HEK293 (cell line): ENCODE data around the gene NLRC4.

ENCODE experiments used
- EGR2 ChIP-seq: fragments of 450-650 bp; formaldehyde crosslinking; IDR thresholded peaks from 2 replicates; pipeline ENCODE4 v1.5.1; 2016; ENCODE audit warnings: low read depth, missing biosample characterization, missing genetic modification characterization
- GLI4 ChIP-seq: fragments of 450-650 bp; formaldehyde crosslinking; IDR thresholded peaks from 2 replicates; pipeline ENCODE4 v1.5.1; 2016; ENCODE audit warnings: missing biosample characterization, missing genetic modification characterization
- GLIS1 ChIP-seq: fragments of 450-650 bp; formaldehyde crosslinking; IDR thresholded peaks from 2 replicates; pipeline ENCODE4 v1.5.1; 2016; ENCODE audit warnings: missing biosample characterization, missing genetic modification characterization
- KLF8 ChIP-seq: fragments of 450-650 bp; formaldehyde crosslinking; IDR thresholded peaks from 2 replicates; pipeline ENCODE4 v1.5.1; 2016; ENCODE audit warnings: missing biosample characterization, missing genetic modification characterization
- MEIS1 ChIP-seq: sonication (generic); formaldehyde crosslinking; IDR thresholded peaks from 2 replicates; pipeline ENCODE4 v1.8.1; 2022; ENCODE audit warnings: missing genetic modification reagents, mild to moderate bottlenecking, borderline replicate concordance
- SP2 ChIP-seq: fragments of 450-650 bp; formaldehyde crosslinking; IDR thresholded peaks from 2 replicates; pipeline ENCODE4 v1.5.1; 2016; ENCODE audit warnings: missing biosample characterization, missing genetic modification characterization
- ZBTB7A ChIP-seq: fragments of 450-650 bp; formaldehyde crosslinking; IDR thresholded peaks from 2 replicates; pipeline ENCODE4 v1.5.1; 2016; ENCODE audit warnings: low read depth, missing biosample characterization, missing genetic modification characterization
- ZFHX2 ChIP-seq: fragments of 450-650 bp; formaldehyde crosslinking; conservative IDR thresholded peaks from 2 replicates; pipeline ENCODE4 v1.5.1; 2016; ENCODE audit warnings: missing biosample characterization, missing genetic modification characterization
- ZNF184 ChIP-seq: fragments of 450-650 bp; IDR thresholded peaks from 2 replicates; pipeline ENCODE4 v1.5.1; 2018; ENCODE audit warnings: missing biosample characterization, mild to moderate bottlenecking, missing genetic modification characterization
- ZNF2 ChIP-seq: fragments of 450-650 bp; formaldehyde crosslinking; IDR thresholded peaks from 2 replicates; pipeline ENCODE4 v1.5.1; 2016; ENCODE audit warnings: missing biosample characterization, missing genetic modification characterization
- ZNF335 ChIP-seq: fragments of 450-650 bp; formaldehyde crosslinking; conservative IDR thresholded peaks from 2 replicates; pipeline ENCODE4 v1.5.1; 2016; ENCODE audit warnings: missing biosample characterization, missing genetic modification characterization
- ZNF341 ChIP-seq: fragments of 450-650 bp; formaldehyde crosslinking; IDR thresholded peaks from 2 replicates; pipeline ENCODE4; 2016; ENCODE audit warnings: low read depth, missing biosample characterization, missing genetic modification characterization
- ZNF501 ChIP-seq: fragments of 450-650 bp; formaldehyde crosslinking; IDR thresholded peaks from 2 replicates; pipeline ENCODE4 v1.5.1; 2016; ENCODE audit warnings: missing biosample characterization, missing genetic modification characterization
- ZNF555 ChIP-seq: fragments of 450-650 bp; formaldehyde crosslinking; conservative IDR thresholded peaks from 2 replicates; pipeline ENCODE4 v1.5.1; 2017; ENCODE audit warnings: missing biosample characterization, mild to moderate bottlenecking, missing genetic modification characterization, inconsistent platforms
- ZNF561 ChIP-seq: fragments of 450-650 bp; IDR thresholded peaks from 2 replicates; pipeline ENCODE4 v1.5.1; 2018; ENCODE audit warnings: missing biosample characterization, missing genetic modification characterization, borderline replicate concordance
- TF ChIP-seq, protein P1 (sequence below): fragments of 450-650 bp; formaldehyde crosslinking; conservative IDR thresholded peaks from 2 replicates; pipeline ENCODE4 v1.5.1; 2016; ENCODE audit warnings: low read depth, missing biosample characterization, missing genetic modification characterization
- TF ChIP-seq, protein P2 (sequence below): fragments of 450-650 bp; formaldehyde crosslinking; IDR thresholded peaks from 2 replicates; pipeline ENCODE4 v1.5.1; 2016; ENCODE audit warnings: missing biosample characterization, missing genetic modification characterization
- TF ChIP-seq, protein P3 (sequence below): fragments of 450-650 bp; formaldehyde crosslinking; IDR thresholded peaks from 2 replicates; pipeline ENCODE4 v1.5.1; 2016; ENCODE audit warnings: missing biosample characterization, missing genetic modification characterization
- TF ChIP-seq, protein P4 (sequence below): sonication (generic); formaldehyde crosslinking; IDR thresholded peaks from 2 replicates; pipeline ENCODE4 v1.8.1; 2022; ENCODE audit warnings: mild to moderate bottlenecking, moderate library complexity, missing genetic modification reagents
- TF ChIP-seq, protein P5 (sequence below): fragments of 450-650 bp; formaldehyde crosslinking; optimal IDR thresholded peaks from 2 replicates; pipeline ENCODE3; 2016; ENCODE audit warnings: missing biosample characterization, mild to moderate bottlenecking, missing genetic modification characterization

The NLRC4 gene

DNA sequence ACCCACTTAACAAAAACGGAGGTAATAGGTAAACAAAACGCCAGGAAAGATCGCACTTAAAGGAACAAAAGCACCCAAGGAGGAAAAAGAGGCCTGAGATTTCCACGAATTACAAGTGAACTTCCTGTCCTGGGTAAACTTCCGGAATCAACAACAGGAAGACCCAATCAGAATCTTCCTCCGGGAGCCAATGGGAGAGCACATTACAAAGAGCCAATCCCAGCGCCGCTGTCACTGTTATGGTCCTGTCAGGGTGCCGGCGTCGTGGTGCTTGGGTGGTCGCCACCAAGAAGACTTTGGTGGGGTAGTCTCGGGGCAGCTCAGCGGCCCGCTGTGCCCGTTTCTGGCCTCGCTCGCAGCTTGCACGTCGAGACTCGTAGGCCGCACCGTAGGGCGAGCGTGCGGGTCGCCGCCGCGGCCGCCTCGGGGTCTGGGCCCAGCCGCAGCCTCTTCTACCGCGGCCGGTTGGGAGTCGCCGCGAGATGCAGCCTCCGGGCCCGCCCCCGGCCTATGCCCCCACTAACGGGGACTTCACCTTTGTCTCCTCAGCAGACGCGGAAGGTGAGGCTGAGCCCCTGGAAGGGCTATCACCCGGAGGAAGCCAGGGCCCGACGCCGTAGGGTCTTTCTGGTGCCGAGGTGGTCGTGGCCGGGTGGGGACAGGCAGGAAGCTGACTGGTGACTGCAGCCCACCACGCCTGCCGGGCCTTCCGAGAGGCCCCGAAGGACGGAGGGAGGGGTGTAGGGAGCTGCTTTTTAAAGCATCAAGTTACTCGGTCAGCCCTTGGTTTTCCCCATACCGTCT lies 13.2 kb upstream of the NLRC4 start, which contains the start of gene YIPF4 (continued):
- TF ChIP-seq, protein P1, sequence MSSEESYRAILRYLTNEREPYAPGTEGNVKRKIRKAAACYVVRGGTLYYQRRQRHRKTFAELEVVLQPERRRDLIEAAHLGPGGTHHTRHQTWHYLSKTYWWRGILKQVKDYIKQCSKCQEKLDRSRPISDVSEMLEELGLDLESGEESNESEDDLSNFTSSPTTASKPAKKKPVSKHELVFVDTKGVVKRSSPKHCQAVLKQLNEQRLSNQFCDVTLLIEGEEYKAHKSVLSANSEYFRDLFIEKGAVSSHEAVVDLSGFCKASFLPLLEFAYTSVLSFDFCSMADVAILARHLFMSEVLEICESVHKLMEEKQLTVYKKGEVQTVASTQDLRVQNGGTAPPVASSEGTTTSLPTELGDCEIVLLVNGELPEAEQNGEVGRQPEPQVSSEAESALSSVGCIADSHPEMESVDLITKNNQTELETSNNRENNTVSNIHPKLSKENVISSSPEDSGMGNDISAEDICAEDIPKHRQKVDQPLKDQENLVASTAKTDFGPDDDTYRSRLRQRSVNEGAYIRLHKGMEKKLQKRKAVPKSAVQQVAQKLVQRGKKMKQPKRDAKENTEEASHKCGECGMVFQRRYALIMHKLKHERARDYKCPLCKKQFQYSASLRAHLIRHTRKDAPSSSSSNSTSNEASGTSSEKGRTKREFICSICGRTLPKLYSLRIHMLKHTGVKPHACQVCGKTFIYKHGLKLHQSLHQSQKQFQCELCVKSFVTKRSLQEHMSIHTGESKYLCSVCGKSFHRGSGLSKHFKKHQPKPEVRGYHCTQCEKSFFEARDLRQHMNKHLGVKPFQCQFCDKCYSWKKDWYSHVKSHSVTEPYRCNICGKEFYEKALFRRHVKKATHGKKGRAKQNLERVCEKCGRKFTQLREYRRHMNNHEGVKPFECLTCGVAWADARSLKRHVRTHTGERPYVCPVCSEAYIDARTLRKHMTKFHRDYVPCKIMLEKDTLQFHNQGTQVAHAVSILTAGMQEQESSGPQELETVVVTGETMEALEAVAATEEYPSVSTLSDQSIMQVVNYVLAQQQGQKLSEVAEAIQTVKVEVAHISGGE (tag by site-specific recombination) = peak; percentile 81
- TF ChIP-seq ZNF335 (peak; percentile 90), ZNF341 (tag by site-specific recombination) (peak; percentile 55; the same call in 1 of the 2 replicates), ZNF555 (tag by site-specific recombination) (no peak), SP2 (tag by site-specific recombination) (peak; percentile 75), ZFHX2 (tag by site-specific recombination) (0 out of 2 replicates have a peak, but pooled peaks have one; percentile 25), MEIS1 (no peak), EGR2 (tag by site-specific recombination) (0 out of 2 replicates have a peak, but pooled peaks have one; percentile 6), ZNF2 (tag by site-specific recombination) (peak; percentile 54; the same call in 1 of the 2 replicates), KLF8 (tag by site-specific recombination) (peak; percentile 26; the same call in 1 of the 2 replicates), GLIS1 (peak; percentile 37; the same call in 1 of the 2 replicates), GLI4 (tag by site-specific recombination) (0 out of 2 replicates have a peak, but pooled peaks have one; percentile 56), ZNF501 (tag by site-specific recombination) (0 out of 2 replicates have a peak, but pooled peaks have one; percentile 71), ZBTB7A (no peak), ZNF561 (tag by site-specific recombination) (peak; percentile 90; the same call in 1 of the 2 replicates), ZNF184 (no peak)
- TF ChIP-seq, protein P2, sequence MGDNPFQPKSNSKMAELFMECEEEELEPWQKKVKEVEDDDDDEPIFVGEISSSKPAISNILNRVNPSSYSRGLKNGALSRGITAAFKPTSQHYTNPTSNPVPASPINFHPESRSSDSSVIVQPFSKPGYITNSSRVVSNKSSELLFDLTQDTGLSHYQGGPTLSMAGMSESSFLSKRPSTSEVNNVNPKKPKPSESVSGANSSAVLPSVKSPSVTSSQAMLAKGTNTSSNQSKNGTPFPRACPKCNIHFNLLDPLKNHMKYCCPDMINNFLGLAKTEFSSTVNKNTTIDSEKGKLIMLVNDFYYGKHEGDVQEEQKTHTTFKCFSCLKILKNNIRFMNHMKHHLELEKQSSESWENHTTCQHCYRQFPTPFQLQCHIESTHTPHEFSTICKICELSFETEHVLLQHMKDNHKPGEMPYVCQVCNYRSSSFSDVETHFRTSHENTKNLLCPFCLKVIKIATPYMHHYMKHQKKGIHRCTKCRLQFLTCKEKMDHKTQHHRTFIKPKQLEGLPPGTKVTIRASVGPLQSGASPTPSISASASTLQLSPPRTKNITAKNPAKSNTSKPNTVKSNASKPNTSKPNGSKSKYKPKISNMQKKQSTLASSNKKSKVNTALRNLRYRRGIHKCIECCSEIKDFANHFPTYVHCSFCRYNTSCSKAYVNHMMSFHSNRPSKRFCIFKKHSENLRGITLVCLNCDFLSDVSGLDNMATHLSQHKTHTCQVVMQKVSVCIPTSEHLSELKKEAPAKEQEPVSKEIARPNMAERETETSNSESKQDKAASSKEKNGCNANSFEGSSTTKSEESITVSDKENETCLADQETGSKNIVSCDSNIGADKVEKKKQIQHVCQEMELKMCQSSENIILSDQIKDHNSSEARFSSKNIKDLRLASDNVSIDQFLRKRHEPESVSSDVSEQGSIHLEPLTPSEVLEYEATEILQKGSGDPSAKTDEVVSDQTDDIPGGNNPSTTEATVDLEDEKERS (tag by site-specific recombination) = no peak
- TF ChIP-seq, protein P3, sequence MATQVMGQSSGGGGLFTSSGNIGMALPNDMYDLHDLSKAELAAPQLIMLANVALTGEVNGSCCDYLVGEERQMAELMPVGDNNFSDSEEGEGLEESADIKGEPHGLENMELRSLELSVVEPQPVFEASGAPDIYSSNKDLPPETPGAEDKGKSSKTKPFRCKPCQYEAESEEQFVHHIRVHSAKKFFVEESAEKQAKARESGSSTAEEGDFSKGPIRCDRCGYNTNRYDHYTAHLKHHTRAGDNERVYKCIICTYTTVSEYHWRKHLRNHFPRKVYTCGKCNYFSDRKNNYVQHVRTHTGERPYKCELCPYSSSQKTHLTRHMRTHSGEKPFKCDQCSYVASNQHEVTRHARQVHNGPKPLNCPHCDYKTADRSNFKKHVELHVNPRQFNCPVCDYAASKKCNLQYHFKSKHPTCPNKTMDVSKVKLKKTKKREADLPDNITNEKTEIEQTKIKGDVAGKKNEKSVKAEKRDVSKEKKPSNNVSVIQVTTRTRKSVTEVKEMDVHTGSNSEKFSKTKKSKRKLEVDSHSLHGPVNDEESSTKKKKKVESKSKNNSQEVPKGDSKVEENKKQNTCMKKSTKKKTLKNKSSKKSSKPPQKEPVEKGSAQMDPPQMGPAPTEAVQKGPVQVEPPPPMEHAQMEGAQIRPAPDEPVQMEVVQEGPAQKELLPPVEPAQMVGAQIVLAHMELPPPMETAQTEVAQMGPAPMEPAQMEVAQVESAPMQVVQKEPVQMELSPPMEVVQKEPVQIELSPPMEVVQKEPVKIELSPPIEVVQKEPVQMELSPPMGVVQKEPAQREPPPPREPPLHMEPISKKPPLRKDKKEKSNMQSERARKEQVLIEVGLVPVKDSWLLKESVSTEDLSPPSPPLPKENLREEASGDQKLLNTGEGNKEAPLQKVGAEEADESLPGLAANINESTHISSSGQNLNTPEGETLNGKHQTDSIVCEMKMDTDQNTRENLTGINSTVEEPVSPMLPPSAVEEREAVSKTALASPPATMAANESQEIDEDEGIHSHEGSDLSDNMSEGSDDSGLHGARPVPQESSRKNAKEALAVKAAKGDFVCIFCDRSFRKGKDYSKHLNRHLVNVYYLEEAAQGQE = no peak
- TF ChIP-seq, protein P4, sequence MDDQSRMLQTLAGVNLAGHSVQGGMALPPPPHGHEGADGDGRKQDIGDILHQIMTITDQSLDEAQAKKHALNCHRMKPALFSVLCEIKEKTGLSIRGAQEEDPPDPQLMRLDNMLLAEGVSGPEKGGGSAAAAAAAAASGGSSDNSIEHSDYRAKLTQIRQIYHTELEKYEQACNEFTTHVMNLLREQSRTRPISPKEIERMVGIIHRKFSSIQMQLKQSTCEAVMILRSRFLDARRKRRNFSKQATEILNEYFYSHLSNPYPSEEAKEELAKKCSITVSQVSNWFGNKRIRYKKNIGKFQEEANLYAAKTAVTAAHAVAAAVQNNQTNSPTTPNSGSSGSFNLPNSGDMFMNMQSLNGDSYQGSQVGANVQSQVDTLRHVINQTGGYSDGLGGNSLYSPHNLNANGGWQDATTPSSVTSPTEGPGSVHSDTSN = 0 out of 2 replicates have a peak, but pooled peaks have one; percentile 13
- TF ChIP-seq, protein P5, sequence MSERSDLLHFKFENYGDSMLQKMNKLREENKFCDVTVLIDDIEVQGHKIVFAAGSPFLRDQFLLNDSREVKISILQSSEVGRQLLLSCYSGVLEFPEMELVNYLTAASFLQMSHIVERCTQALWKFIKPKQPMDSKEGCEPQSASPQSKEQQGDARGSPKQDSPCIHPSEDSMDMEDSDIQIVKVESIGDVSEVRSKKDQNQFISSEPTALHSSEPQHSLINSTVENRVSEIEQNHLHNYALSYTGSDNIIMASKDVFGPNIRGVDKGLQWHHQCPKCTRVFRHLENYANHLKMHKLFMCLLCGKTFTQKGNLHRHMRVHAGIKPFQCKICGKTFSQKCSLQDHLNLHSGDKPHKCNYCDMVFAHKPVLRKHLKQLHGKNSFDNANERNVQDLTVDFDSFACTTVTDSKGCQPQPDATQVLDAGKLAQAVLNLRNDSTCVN (tag by site-specific recombination) = peak; percentile 45
- TF ChIP-seq, all 188 proteins: peak for 28
